T-helper 1 cell treated with Interleukin-12 subunit alpha and Interleukin-12 subunit beta and Interleukin-4 antibody, amounts not matched to agents 30 ng/mL and 1 ng/mL, for 36 hours (primary cell): Measurements from ENCODE around the gene NRF1. TPM values are rescaled to one million over a fixed set of nuclear protein-coding genes. Genes with fewer than 3 reads are reported as not detected.
"Not testable (repeated sequence)": the region's sequence is repeated elsewhere in the genome, so short reads cannot be mapped to it uniquely, and the experiment has no call there.

Experiments
- intact Hi-C: fragments of 100-400 bp; cut with micrococcal nuclease; formaldehyde crosslinking; loops from one replicate; pipeline ENCODE4 v1.15.1; 2024
- total RNA-seq: library from RNA; stranded (reverse); gene quantifications from 2 replicates; pipeline ENCODE4 v1.2.3, GENCODE V29; 2022

The NRF1 gene
- 25.2 and 28.1 TPM in 2 replicates for total RNA-seq

DNA sequence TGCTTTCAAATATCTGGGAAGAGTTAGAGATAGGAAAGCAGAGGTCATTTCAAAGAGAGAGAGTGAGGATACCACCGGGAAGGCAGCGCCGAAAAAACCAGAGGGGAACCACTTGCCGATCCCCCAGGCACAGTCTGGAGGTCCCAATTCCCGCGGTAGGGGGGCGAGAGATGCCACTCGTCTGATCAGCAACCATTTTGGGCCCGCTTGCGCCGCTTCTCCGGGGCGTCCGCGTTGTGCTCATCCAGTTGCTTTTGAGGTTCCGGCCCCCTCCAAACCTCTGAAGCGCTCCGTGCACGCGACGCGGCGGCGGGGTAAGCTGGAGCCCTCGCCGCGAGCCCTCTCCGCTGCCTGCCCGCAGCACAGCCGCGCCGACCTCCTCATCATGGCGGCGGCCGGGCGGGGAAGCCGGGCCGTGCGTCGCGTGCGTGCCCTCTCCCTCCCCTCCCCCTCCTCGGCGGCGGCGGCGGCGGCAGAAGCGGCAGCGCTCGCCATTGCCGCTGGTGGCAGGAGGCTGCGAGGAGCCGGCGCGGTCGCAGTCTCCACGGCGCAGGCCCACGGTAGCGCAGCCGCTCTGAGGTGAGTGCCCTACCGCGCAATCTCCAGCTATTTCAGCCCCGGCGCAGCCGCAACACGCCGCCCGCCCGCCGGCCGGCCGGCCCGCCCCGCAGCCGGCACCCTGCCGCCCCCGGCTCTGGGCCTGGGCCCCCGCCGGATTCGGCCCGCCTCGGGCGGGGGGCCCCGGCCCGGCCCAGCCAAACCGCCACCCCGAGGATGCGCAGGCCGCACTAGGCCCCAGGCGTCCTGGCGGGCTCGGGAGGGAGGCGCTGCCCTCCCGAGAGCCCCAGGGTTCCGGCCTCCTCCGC lies at the start of gene NRF1:
TSS of gene NRF1 (plus strand) at position 475 of the 866 bp plus-strand sequence. CDS start 45,632 bp downstream, outside the sequence.
- intact Hi-C loops: loop anchor here (1.0 to 5.0 kb wide), 13 partner anchors 24 to 749 kb away; partner anchors contain the start of genes ATP6V1F, SMKR1, SSMEM1 and STRIP2

GRCh38 chr7:129566323-129566722 lies 45.2 kb upstream of the NRF1 start:
- intact Hi-C loops: not testable (repeated sequence)

DNA sequence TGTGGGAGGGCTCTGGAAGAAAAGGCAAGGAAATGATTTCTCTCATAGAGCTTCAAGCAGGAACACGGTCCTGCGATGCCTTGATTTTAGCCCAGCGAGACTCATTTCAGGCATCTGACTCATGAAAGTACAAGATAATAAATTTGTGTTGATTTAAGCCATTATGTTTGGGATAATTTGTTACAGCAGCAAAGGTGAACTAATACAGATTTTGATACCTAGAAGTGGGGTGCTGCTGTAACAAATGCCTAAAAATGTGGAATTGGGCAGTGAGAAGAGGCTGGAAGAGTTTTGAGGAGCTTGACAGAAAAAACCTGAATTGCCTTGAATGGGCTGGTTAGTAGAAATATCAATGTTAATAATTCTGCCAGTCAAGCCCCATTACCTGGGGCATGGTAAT lies 44.1 kb upstream of the NRF1 start:
- intact Hi-C loops: no loop called here

- intact Hi-C loops: no loop called here
Observed at GRCh38 chr7:129568240-129568639, 43.3 kb upstream of the NRF1 start.

GRCh38 chr7:129569326-129569725 lies 42.2 kb upstream of the NRF1 start:
- intact Hi-C loops: no loop called here

DNA sequence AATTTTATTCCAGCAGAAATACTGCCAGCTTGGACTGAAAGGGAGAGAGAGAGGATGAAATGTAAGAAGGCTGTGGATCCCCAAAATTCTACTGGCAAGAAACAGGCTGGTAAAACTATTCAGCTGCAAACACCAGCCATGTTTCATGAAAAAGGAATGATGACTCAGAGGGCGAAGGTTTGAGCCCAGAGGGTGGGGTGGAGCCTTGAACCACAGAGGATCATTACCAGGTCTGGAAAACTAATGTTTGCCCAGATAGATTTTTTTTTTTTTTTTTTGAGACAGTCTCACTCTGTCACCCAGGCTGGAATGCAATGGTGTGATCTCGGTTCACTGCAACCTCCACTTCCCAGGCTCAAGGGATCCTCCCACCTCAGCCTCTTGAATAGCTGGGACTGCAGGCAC lies 41.7 kb upstream of the NRF1 start:
- intact Hi-C loops: no loop called here

- intact Hi-C loops: no loop called here
Observed at GRCh38 chr7:129571201-129571600, 40.3 kb upstream of the NRF1 start.

- intact Hi-C loops: no loop called here
Observed at GRCh38 chr7:129572205-129572604, 39.3 kb upstream of the NRF1 start.

GRCh38 chr7:129574487-129574886 lies 37.0 kb upstream of the NRF1 start:
- intact Hi-C loops: no loop called here

- intact Hi-C loops: no loop called here
Observed at GRCh38 chr7:129575699-129576098, 35.8 kb upstream of the NRF1 start.

DNA sequence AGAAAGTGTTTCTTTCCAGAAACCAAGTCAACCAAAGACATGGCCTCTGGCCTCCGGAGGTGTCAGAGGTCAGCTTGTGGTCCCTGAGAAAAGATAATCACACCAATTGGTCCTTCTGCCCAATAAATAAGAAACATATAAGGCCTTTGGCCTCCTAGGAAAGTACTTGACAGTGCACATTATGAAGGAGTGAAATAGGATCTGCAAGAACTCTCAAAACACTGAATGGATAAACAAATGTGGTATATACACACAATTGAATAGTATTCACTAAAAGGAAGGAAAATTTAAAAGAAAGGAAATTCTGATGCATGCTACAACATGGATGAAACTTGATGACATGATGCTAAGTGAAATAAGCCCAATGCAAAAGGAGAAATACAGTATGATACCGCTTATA lies 35.4 kb upstream of the NRF1 start:
- intact Hi-C loops: no loop called here

DNA sequence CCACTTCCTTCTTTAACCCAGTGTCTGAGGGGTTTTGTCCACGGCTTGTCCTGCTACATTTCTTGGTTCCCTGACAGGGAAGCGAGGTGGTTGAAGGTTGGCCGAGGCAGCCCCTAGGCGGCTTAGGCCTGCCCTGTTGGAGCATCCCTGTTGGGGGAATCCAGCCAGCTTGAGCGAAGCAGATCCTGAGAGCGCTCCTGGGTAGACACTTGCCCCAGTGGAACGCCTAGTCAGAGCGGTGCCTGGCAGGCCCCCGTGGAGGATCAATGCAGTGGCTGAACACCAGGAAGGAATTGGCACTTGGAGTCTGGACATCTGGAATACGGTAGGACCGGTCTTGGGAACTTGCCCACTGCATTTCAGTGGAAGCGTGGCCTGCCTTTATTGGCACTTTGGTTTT lies 32.7 kb upstream of the NRF1 start:
- intact Hi-C loops: no loop called here

GRCh38 chr7:129586179-129586578 lies 25.3 kb upstream of the NRF1 start:
- intact Hi-C loops: not testable (repeated sequence)

- intact Hi-C loops: no loop called here
Observed at GRCh38 chr7:129588268-129588667, 23.3 kb upstream of the NRF1 start.

- intact Hi-C loops: no loop called here
Observed at GRCh38 chr7:129591868-129592267, 19.7 kb upstream of the NRF1 start.

GRCh38 chr7:129596386-129596785 lies 15.1 kb upstream of the NRF1 start:
- intact Hi-C loops: not testable (repeated sequence)

GRCh38 chr7:129597672-129598071 lies 13.8 kb upstream of the NRF1 start:
- intact Hi-C loops: no loop called here

DNA sequence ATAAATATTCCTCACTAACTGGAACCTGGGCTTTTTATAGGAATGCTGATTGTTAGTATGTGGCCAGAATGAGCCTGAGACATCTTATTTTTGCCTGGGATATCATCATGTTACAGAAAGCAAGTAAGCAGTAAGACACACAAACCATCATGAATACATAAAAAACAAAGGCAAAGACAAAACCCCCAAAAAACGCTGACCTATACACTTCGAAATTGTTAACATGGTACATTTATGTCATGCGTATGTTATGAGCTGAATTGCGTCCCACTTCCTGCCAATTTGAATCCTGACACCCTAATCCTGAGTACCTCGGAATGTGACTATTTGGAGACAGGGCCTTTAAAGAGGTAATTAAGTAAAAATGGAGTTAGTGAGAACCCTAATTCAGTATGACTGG lies 12.3 kb upstream of the NRF1 start:
- intact Hi-C loops: no loop called here

DNA sequence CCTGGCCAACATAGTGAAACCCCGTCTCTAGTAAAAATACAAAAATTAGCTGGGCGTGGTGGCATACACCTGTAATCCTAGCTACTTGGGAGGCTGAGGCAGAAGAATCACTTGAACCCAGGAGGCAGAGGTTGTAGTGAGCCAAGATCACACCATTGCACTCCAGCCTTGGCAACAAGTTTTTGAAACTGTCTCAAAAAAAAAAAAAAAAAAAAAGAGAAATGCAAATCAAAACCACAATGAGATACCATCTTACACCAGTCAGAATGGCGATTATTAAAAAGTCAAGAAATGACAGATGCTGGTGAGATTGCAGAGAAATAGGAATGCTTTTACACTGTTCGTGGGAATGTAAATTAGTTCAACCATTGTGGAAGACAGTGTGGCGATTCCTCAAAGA lies 7.9 kb upstream of the NRF1 start:
- intact Hi-C loops: not testable (repeated sequence)

- intact Hi-C loops: not testable (repeated sequence)
Observed at GRCh38 chr7:129604021-129604420, 7.5 kb upstream of the NRF1 start.

DNA sequence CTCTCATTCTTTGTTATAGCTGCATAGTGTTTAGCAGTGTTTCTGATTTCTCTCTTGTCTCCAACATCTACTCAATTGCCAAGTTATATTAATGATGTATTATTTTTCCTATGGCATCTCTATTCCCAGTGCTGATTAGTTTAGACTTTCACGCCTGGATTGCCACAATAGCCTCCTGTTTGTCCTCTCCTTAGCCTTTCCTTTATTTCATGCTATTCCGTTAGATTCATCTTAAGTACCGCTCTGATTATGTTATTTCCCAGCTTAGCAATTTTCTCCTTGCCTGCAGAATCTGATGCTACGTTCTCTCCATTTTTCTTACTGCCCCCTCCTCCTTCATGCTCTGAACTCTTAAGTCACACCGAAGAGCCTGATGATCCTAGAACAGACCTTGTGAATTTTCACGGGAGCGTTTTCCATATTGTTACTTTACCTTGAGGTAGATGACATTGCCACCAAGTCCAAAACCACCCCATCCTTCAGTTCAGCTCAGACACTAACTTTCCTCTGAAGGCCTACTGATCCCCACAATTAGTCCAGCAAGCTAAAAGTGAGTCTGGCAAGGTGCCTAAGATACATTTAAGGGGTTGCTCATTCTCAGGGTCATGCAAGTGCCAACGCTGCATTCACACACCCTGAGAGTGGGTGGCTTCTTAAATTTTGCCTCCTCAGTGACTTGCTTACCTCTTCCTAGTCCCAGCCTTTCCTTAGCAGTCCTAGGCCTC lies 6.6 kb upstream of the NRF1 start:
- intact Hi-C loops: no loop called here

GRCh38 chr7:129605960-129606614 lies 5.4 kb upstream of the NRF1 start:
- intact Hi-C loops: no loop called here
